GM19468 (cell line): ENCODE results near the gene DHRS11.
"Not testable (repeated sequence)": the region's sequence is repeated elsewhere in the genome, so short reads cannot be mapped to it uniquely, and the experiment has no call there.

Source experiments
- ATAC-seq: cut with Tn5 transposase; IDR thresholded peaks from one replicate; pipeline ENCODE4 v1.9.1; 2021; ENCODE audit warnings: mild to moderate bottlenecking, moderate library complexity, moderate number of reproducible peaks; ENCODE audit not compliant: unreplicated experiment; ENCODE audit errors: extremely low read depth

DHRS11 gene

DNA sequence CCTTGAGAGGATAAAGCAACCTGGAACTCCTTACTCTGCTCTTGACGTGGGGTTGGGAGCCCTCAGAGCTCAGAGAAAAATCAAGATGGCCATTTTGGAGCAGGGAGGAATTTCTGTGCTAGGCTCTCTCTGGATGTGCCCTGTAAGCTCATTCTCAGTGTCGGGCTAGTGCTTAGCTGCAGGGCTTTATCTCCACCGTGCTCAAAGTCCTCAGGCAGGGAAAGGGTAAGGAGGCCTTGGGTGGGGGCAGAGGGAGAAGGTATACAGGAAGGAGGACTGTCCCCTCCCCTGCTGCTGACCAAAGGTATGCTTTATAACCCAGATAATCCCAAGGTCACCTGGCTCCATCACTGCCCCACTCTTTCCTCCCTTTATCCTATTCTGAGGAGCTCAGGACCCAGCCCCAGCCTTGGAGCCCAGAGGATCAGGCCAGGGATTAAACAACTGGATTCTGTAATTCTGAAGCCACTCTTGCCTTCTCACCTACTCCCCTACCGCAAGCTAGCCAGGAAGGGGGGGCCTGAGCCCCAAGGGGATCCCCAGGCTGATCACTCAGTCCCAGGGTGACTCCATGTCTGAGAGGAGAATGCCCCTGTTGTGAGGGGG lies 1.1 kb downstream of the DHRS11 start:
- ATAC-seq: no peak

- ATAC-seq: no peak
Measured at GRCh38 chr17:36593656-36594316, 2.1 kb downstream of the DHRS11 start.

DNA sequence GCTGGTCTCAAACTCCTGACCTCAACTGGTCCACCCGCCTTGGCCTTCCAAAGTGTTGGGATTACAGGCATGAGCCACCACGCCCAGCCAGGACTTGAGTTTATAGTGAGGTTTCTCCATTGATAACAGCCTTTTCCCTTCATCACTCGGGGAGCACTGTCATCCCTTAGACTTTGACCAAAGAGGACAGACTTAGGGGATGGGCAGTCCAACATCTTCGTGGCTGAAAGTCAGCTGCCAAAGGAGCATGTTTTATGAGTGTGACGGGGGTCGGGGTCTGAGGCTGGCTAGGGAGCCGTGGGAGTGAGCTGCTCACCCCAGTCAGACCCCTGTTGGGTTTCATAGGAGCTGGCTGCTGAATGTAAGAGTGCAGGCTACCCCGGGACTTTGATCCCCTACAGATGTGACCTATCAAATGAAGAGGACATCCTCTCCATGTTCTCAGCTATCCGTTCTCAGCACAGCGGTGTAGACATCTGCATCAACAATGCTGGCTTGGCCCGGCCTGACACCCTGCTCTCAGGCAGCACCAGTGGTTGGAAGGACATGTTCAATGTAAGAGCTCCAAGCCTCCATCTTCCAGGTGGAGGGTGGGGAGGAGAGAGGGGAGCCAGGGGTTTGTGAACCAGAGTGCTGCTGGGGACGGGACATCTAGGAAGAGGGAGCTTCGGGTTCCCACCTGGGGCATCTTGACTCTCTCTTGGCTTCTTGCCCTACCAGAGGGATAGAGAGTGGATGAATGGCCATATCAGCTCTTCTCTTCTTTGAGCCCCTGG lies 3.1 kb downstream of the DHRS11 start:
- no peak for ATAC-seq

DNA sequence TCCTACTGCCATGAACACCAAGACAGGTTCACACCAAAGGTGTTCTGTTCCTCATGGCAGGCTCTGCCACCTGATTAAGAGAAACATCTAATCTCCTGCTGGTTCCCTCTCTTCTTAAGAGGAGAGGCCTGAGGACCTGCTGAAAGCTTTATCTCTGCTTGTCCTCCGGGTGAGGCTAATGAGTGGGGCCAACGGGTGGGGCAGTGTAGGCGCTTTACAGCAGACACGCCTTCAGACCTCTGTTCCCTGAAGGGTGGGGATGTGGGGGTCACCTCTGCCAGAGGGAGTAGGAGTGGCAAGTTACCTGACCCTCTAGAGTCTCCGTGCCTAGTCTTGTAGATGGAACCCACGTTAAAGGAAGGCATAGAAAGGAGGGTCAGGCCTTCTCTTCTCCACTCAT lies 5.5 kb downstream of the DHRS11 start:
- ATAC-seq: no peak

DNA sequence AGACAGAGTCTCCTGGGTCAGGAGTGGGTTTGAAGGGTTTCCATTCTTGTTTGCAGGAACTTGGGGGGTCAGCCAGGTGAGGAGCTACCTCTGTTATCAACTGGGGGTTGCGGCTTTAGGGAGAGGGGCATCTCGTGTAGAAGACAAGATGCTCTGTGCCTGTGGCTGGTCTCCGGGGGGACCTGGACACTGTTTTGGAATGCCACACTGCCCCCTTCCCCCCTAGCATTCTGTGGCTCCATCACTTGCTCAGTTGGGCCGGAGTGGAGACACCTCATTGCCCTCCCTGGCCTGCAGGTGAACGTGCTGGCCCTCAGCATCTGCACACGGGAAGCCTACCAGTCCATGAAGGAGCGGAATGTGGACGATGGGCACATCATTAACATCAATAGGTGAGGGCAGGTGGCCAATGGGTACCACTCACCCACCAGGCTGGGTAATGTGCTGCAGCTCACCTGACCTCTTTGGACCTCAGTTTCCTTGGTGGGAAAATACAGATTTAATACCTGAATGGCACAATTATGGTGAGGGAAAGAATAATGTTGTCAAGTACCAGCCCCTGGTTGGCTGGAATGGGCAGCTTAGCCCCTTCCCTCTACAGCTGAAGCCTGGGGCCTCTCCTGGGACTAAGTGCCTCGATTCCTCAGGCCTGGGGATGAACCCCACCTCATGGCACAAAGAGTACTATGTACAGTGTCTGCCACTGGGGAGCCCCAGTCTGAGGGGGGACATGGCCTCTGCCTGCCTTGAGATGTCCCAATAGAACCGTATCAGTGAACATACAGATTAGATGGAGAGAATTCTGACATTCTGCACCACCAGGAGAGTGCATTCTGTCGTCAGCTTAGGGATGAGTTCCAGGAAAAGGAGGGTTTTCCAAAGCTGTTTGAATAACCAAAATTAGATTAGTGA lies 6.4 kb downstream of the DHRS11 start:
- ATAC-seq: no peak

GRCh38 chr17:36598951-36599401 lies 7.3 kb downstream of the DHRS11 start:
- ATAC-seq: no peak

- no peak for ATAC-seq
Measured at GRCh38 chr17:36599546-36600250, 8.0 kb downstream of the DHRS11 start.

DNA sequence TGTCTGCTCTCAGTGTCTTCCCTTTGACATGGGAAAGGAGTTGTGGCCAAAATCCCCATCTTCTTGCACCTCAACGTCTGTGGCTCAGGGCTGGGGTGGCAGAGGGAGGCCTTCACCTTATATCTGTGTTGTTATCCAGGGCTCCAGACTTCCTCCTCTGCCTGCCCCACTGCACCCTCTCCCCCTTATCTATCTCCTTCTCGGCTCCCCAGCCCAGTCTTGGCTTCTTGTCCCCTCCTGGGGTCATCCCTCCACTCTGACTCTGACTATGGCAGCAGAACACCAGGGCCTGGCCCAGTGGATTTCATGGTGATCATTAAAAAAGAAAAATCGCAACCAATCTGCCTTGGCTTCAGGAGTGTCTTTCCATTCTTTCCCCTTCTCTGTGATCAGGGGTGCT lies 8.8 kb downstream of the DHRS11 start:
- ATAC-seq: no peak

DNA sequence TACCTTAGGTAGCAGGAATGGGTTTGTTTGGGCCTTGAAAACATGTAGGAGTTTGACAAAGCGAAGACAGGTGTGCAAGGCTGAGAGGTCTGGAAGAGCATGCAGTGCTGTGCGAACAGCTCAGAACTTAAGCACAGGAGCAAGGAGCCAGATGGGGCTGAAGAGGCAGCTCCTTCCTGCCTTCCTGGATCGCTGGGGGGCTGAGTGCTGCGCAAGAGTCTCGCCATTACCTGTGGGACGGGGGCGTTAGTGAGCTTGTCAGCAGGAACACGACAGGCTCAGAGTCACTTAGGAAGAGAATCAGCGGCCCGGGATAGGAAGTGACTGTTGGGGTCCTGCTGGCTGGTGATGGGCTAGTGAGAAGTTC lies 9.2 kb downstream of the DHRS11 start:
- ATAC-seq: no peak

- ATAC-seq: peak; percentile 49
Measured at GRCh38 chr17:36601303-36602029, 9.8 kb downstream of the DHRS11 start, which contains the start of gene MRM1. TSS of gene MRM1 (plus strand) at chr17:36601583. CDS start at chr17:36601811, 228 bp downstream.

DNA sequence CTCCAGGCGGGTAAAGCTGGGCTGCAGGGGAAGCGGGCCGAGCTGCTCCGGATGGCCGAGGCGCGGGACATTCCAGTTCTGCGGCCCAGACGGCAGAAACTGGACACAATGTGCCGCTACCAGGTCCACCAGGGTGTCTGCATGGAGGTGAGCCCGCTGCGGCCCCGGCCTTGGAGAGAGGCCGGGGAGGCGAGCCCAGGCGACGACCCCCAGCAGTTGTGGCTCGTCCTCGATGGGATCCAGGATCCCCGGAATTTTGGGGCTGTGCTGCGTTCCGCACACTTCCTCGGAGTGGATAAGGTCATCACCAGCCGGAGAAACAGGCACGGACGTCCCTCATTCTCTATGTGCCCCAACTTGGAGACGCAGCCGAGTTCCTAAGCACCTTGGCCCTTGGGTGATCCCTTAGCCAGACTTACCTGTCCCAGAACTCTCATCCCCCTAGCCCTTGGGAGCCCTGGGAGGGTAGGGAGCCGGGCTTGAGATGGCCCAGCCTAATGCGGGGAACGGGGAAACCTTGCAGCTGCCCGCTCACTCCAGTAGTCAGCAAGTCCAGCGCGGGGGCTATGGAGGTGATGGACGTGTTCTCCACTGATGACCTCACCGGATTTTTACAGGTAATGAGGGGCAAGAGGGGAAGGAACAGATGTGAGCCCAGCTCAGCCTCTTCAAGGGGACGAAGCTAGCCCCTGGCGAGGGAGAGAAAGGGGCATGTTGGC lies 10.5 kb downstream of the DHRS11 start:
- no peak for ATAC-seq

DNA sequence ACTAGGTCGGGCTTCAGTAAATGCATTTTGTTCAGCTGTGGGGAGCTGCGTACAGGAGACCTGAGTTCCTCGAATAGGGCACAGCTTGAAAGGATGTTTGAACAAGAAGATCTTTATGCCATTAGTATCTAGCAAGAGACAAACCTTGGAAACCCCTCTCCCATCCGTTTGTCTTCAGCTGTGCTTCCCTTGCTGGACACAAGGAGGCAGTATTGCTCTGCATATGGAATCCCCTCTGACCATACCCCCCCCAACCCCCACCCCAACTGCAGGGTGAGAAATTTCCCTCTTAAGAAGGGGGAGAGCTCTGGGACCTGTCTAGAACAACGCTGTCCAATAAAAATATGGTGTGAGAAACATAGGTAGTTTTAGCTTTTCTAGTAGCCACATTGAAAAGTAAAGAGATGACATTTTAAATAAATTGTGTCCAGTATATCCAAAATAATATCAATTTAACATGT lies 11.3 kb downstream of the DHRS11 start:
- no peak for ATAC-seq

GRCh38 chr17:36605028-36605427 lies 13.3 kb downstream of the DHRS11 start:
- not testable (repeated sequence) for ATAC-seq

DNA sequence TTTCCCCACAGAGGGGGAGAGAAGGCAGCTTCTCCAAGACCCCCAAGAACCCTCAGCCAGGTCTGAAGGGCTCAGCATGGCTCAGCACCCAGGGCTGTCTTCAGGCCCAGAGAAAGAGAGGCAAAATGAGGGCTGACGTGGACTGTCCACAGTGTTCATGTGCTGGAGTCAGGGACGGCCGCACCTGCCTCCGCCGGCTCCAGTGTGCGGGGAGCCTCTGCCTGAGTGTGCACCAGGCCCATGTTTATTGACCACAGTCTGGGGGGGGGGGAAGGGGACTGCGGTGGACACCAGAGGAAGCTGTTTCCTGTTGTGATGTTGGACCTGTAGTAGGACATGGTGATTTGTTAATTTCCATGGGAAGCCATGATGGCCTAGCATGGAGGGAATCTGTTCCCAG lies 16.6 kb downstream of the DHRS11 start:
- no peak for ATAC-seq

GRCh38 chr17:36608794-36609497 lies 17.3 kb downstream of the DHRS11 start:
- no peak for ATAC-seq

GRCh38 chr17:36609498-36609862 lies 17.8 kb downstream of the DHRS11 start:
- ATAC-seq: no peak

GRCh38 chr17:36610474-36610873 lies 18.8 kb downstream of the DHRS11 start:
- no peak for ATAC-seq
